Measurements from ENCODE around the gene RETREG3. TPM values are rescaled to one million over a fixed set of nuclear protein-coding genes. Genes with fewer than 3 reads are reported as not detected.

RETREG3 gene
- total and polyA plus RNA-seq, 2 of the 13 experiments (the other 11 are each of a cell fraction or from before 2014, with no cell fraction given) = 47.0 to 55.8 TPM

GRCh38 chr17:42531455-42532354 lies 77.5 kb downstream of the RETREG3 start (continued):
- TF ChIP-seq FOXA3 (CRISPR knock-in tag; IDR thresholded peaks at IDR 0.05) (peak; percentile 25), HDAC2 (CRISPR knock-in tag; IDR thresholded peaks at IDR 0.05) (peak; percentile 22; the same call in 1 of the 2 replicates), KLF12 (CRISPR knock-in tag; IDR thresholded peaks at IDR 0.05; ENCODE audit: borderline replicate concordance) (peak; percentile 73; the same call in 1 of the 2 replicates), TBL1XR1 (IDR thresholded peaks at IDR 0.05; ENCODE audit: borderline replicate concordance, low read length, partially characterized antibody) (no peak), MNT (IDR thresholded peaks at IDR 0.05) (no peak), DNMT3B (CRISPR knock-in tag; conservative IDR thresholded peaks at IDR 0.05) (no peak), ZNF333 (CRISPR knock-in tag; IDR thresholded peaks at IDR 0.05; ENCODE audit: borderline replicate concordance) (no peak), ZSCAN30 (CRISPR knock-in tag; IDR thresholded peaks at IDR 0.05) (no peak), MEIS1 (CRISPR knock-in tag; IDR thresholded peaks at IDR 0.05; ENCODE audit: borderline replicate concordance) (no peak), RAD21 (CRISPR knock-in tag; IDR thresholded peaks at IDR 0.05) (peak; percentile 82), ZNF674 (CRISPR knock-in tag; IDR thresholded peaks at IDR 0.05; ENCODE audit: low read depth) (no peak)
- TF ChIP-seq, protein P1, sequence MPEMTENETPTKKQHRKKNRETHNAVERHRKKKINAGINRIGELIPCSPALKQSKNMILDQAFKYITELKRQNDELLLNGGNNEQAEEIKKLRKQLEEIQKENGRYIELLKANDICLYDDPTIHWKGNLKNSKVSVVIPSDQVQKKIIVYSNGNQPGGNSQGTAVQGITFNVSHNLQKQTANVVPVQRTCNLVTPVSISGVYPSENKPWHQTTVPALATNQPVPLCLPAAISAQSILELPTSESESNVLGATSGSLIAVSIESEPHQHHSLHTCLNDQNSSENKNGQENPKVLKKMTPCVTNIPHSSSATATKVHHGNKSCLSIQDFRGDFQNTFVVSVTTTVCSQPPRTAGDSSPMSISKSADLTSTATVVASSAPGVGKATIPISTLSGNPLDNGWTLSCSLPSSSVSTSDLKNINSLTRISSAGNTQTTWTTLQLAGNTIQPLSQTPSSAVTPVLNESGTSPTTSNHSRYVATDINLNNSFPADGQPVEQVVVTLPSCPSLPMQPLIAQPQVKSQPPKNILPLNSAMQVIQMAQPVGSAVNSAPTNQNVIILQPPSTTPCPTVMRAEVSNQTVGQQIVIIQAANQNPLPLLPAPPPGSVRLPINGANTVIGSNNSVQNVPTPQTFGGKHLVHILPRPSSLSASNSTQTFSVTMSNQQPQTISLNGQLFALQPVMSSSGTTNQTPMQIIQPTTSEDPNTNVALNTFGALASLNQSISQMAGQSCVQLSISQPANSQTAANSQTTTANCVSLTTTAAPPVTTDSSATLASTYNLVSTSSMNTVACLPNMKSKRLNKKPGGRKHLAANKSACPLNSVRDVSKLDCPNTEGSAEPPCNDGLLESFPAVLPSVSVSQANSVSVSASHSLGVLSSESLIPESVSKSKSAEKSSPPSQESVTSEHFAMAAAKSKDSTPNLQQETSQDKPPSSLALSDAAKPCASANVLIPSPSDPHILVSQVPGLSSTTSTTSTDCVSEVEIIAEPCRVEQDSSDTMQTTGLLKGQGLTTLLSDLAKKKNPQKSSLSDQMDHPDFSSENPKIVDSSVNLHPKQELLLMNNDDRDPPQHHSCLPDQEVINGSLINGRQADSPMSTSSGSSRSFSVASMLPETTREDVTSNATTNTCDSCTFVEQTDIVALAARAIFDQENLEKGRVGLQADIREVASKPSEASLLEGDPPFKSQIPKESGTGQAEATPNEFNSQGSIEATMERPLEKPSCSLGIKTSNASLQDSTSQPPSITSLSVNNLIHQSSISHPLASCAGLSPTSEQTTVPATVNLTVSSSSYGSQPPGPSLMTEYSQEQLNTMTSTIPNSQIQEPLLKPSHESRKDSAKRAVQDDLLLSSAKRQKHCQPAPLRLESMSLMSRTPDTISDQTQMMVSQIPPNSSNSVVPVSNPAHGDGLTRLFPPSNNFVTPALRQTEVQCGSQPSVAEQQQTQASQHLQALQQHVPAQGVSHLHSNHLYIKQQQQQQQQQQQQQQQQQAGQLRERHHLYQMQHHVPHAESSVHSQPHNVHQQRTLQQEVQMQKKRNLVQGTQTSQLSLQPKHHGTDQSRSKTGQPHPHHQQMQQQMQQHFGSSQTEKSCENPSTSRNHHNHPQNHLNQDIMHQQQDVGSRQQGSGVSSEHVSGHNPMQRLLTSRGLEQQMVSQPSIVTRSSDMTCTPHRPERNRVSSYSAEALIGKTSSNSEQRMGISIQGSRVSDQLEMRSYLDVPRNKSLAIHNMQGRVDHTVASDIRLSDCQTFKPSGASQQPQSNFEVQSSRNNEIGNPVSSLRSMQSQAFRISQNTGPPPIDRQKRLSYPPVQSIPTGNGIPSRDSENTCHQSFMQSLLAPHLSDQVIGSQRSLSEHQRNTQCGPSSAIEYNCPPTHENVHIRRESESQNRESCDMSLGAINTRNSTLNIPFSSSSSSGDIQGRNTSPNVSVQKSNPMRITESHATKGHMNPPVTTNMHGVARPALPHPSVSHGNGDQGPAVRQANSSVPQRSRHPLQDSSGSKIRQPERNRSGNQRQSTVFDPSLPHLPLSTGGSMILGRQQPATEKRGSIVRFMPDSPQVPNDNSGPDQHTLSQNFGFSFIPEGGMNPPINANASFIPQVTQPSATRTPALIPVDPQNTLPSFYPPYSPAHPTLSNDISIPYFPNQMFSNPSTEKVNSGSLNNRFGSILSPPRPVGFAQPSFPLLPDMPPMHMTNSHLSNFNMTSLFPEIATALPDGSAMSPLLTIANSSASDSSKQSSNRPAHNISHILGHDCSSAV (CRISPR knock-in tag; IDR thresholded peaks at IDR 0.05; ENCODE audit: borderline replicate concordance) = no peak
- TF ChIP-seq, protein P2, sequence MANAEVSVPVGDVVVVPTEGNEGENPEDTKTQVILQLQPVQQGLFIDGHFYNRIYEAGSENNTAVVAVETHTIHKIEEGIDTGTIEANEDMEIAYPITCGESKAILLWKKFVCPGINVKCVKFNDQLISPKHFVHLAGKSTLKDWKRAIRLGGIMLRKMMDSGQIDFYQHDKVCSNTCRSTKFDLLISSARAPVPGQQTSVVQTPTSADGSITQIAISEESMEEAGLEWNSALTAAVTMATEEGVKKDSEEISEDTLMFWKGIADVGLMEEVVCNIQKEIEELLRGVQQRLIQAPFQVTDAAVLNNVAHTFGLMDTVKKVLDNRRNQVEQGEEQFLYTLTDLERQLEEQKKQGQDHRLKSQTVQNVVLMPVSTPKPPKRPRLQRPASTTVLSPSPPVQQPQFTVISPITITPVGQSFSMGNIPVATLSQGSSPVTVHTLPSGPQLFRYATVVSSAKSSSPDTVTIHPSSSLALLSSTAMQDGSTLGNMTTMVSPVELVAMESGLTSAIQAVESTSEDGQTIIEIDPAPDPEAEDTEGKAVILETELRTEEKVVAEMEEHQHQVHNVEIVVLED (CRISPR knock-in tag; IDR thresholded peaks at IDR 0.05; ENCODE audit: borderline replicate concordance) = no peak
- TF ChIP-seq, protein P3, sequence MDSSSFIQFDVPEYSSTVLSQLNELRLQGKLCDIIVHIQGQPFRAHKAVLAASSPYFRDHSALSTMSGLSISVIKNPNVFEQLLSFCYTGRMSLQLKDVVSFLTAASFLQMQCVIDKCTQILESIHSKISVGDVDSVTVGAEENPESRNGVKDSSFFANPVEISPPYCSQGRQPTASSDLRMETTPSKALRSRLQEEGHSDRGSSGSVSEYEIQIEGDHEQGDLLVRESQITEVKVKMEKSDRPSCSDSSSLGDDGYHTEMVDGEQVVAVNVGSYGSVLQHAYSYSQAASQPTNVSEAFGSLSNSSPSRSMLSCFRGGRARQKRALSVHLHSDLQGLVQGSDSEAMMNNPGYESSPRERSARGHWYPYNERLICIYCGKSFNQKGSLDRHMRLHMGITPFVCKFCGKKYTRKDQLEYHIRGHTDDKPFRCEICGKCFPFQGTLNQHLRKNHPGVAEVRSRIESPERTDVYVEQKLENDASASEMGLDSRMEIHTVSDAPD (CRISPR knock-in tag; IDR thresholded peaks at IDR 0.05) = peak; percentile 38; the same call in 1 of the 2 replicates

Measured in HepG2 (cell line).